Measurements from ENCODE around the gene CHFR. TPM values are rescaled to one million over a fixed set of nuclear protein-coding genes. Genes with fewer than 3 reads are reported as not detected.
A peak's percentile ranks its signal among the peaks of the same experiment; 100 is the strongest.
"Not testable (repeated sequence)": the region's sequence is repeated elsewhere in the genome, so short reads cannot be mapped to it uniquely, and the experiment has no call there.

The CHFR gene
- total RNA-seq, 2 experiments from 2014 or later, result 88.0 to 90.6 TPM

DNA sequence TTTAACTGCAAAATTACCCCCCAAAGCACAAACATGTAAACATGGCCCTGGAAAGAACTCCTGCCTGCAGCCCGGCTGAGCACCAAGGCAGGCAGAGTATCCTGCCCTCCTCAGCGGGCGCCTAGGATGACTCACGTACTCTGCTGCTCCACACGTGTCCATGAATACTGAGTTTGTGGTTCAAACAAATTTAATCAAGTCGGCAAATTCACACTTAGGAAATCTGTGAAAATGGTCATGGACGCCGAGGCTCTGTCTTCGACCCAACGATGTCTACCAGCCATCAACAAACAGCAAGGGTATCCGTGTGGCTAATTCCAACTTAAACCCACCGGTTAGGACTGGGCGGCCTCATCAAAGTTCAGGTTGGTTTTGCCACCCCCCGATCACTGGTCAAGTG, 84.3 kb downstream of the CHFR start:
- DNase-seq, result no peak
- POLR2A ChIA-PET, result no interaction called here
- no peak overlapping the region for H3K4me3 Mint-ChIP-seq

DNA sequence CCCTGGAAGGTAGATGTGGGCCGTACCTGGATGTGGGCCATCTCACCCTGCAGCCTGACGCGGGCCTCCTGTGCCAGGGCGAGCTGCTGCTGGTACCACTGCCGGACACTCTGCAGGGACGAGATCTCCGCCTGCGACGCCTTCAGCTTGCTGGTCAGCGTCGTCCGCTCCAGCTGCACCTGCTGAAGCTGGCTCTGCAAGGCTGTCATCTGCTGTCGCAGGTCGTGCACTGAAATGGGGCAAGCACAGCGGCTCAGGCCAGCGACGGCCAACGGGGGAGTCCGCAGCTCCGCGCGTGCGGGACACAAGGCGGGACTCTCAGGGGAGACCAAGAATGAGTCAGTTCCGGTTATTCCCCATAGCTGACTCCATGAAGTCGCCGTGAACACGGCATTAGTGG, 85.7 kb downstream of the CHFR start:
- peaks cover 59% of the 10 kb centered on the region for H3K36me3 Mint-ChIP-seq (ENCODE audit: low read depth)
- DNase-seq, result no peak
- no peak overlapping the region for H3K4me3 Mint-ChIP-seq
- H3K4me1 Mint-ChIP-seq (ENCODE audit: low read depth), result peaks cover 9% of the 10 kb centered on the region
- ChIA-PET POLR2A (no interaction called here), CTCF (interaction anchor here (1.1 kb wide), 1 partner anchor 33 kb away, joined by 3 read pairs; no protein-coding TSS in a partner anchor)
- H3K9me3 Mint-ChIP-seq (ENCODE audit: insufficient read depth), result no peaks in the 10 kb centered on the region
- no peaks in the 10 kb centered on the region for H3K27me3 Mint-ChIP-seq (ENCODE audit: low read depth)
- ATAC-seq, result no peak
- no peak overlapping the region for H3K27ac Mint-ChIP-seq

More for the DNA sequence above, 84.3 kb downstream of the CHFR start:
- ATAC-seq, result no peak
- no peak overlapping the region for H3K27ac Mint-ChIP-seq
- CTCF ChIA-PET, result no interaction called here
- no peaks in the 10 kb centered on the region for H3K27me3 Mint-ChIP-seq (ENCODE audit: low read depth)
- peaks cover 18% of the 10 kb centered on the region for H3K4me1 Mint-ChIP-seq (ENCODE audit: low read depth)
- H3K36me3 Mint-ChIP-seq (ENCODE audit: low read depth), result peaks cover 60% of the 10 kb centered on the region
- no peaks in the 10 kb centered on the region for H3K9me3 Mint-ChIP-seq (ENCODE audit: insufficient read depth)

DNA sequence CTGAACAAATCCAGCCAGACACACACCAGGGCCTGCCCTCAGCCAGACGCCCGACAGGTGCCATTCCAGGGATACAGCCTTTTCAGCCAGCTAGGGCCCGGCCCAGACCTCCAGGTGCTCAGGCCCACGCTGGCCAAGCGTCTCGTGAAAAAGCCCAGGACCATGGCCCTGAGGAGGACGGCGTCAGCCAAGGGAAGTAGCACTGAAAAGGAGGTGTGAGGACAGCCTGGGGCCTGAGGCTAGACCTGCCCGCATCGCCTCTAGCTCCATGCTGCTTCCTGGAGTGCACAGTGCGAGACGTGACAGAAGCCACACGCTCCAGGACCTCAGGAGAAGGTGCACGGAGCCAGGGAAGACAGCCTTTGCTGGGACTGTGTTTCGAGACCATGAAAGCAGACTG, 88.6 kb downstream of the CHFR start:
- no peaks in the 10 kb centered on the region for H3K27me3 Mint-ChIP-seq (ENCODE audit: low read depth)
- ATAC-seq (no peak), DNase-seq (no peak)
- H3K4me1 Mint-ChIP-seq (ENCODE audit: low read depth), result no peaks in the 10 kb centered on the region
- no peak overlapping the region for H3K4me3 Mint-ChIP-seq
- H3K36me3 Mint-ChIP-seq (ENCODE audit: low read depth), result peaks cover 59% of the 10 kb centered on the region
- POLR2A ChIA-PET, result interaction anchor here (0.6 kb wide), 1 partner anchor 8 kb away, joined by 3 read pairs; no protein-coding TSS in a partner anchor
- no peak overlapping the region for H3K27ac Mint-ChIP-seq
- CTCF ChIA-PET, result no interaction called here
- H3K9me3 Mint-ChIP-seq (ENCODE audit: insufficient read depth), result no peaks in the 10 kb centered on the region

DNA sequence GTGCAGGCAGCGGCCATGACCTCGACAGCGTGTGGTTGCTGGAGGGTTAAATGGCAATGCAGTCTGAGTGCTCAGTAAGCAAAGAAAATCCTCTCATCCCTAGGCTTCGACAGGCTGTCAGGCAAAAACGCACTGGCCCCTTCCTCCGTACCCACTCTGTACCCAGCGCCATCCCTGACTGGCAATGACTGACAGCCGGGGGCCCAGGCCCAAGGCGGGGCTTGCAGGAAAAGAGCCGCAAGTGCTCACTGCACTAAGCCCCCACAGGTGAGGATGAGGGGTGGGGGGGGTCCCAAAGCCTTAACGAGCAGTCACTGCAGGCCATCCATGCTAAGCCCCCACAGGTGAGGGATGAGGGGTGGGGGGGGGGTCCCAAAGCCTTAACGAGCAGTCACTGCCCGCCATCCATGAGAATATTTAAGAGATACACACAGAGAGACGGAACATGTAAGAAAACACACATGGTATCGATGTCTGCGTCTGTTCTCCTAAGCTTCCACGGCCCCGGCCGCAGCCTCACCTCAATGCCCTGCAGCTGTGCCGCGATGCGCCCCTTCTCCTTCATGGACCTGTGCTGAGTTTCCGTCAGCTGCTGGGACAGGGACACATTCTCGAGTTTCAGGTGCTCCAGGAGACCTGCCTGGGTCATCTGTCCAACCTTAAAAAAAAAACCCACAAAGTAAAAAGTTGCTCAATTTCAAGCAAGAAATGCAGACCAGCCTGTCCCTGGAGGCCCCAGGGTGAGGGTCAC, 89.4 kb downstream of the CHFR start:
- ATAC-seq (no peak), DNase-seq (no peak)
- Mint-ChIP-seq H3K4me3 (no peak overlapping the region), H3K36me3 (ENCODE audit: low read depth) (peaks cover 53% of the 10 kb centered on the region), H3K9me3 (ENCODE audit: insufficient read depth) (no peaks in the 10 kb centered on the region), H3K27me3 (ENCODE audit: low read depth) (no peaks in the 10 kb centered on the region), H3K27ac (no peak overlapping the region), H3K4me1 (ENCODE audit: low read depth) (no peaks in the 10 kb centered on the region)
- ChIA-PET POLR2A (no interaction called here), CTCF (no interaction called here)

DNA sequence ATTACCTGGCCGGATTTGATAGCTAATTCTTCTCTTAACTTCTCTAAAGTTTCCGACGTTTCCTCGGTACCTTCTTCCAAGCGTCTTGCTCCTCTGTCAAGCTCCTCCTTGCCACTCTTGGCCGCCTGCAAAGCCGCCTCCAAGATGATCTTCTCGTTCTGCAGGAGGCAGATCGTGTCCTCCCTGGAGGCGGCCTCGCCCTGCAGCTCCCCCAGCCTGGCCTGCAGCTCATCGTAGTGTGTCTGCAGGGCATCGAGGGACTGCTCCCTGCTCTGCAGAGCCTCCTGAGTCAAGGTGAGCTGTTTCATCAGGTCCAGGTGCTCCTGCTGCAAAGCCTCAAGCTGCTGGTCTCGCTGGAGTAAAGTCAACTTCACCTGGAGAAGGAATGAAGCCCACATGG, 91.6 kb downstream of the CHFR start:
- H3K4me3 Mint-ChIP-seq, result no peak overlapping the region
- no peaks in the 10 kb centered on the region for H3K9me3 Mint-ChIP-seq (ENCODE audit: insufficient read depth)
- no peak overlapping the region for H3K27ac Mint-ChIP-seq
- no peak for DNase-seq
- no peaks in the 10 kb centered on the region for H3K4me1 Mint-ChIP-seq (ENCODE audit: low read depth)
- ATAC-seq, result no peak
- H3K36me3 Mint-ChIP-seq (ENCODE audit: low read depth), result peaks cover 54% of the 10 kb centered on the region
- ChIA-PET CTCF (no interaction called here), POLR2A (interaction anchor here (1.1 kb wide), 1 partner anchor 33 kb away, joined by 3 read pairs; no protein-coding TSS in a partner anchor)
- H3K27me3 Mint-ChIP-seq (ENCODE audit: low read depth), result no peaks in the 10 kb centered on the region

DNA sequence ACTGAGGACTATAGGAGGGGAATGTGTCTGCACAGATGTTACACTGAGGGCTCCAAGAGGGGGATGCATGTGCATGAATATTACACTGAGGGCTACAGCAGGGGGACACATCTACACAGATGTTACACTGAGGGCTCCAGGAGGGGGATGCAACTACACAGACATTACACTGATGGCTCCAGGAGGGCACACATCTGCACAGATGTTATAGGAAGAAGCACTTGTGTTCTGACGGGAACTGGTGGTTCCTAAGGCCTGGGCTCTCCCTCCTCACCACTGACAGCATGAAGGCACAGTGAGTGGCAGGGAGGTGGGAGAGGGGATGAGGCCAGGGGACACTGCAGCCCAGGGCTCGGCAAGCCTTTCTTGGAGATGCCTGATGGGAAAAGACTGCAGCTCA, 95.5 kb downstream of the CHFR start:
- CTCF ChIA-PET; H3K4me1 Mint-ChIP-seq (ENCODE audit: low read depth); H3K27me3 Mint-ChIP-seq (ENCODE audit: low read depth); ATAC-seq; DNase-seq; H3K4me3 Mint-ChIP-seq; POLR2A ChIA-PET; H3K27ac Mint-ChIP-seq; H3K9me3 Mint-ChIP-seq (ENCODE audit: insufficient read depth): not testable (repeated sequence)
- H3K36me3 Mint-ChIP-seq (ENCODE audit: low read depth), result peaks cover 68% of the 10 kb centered on the region

DNA sequence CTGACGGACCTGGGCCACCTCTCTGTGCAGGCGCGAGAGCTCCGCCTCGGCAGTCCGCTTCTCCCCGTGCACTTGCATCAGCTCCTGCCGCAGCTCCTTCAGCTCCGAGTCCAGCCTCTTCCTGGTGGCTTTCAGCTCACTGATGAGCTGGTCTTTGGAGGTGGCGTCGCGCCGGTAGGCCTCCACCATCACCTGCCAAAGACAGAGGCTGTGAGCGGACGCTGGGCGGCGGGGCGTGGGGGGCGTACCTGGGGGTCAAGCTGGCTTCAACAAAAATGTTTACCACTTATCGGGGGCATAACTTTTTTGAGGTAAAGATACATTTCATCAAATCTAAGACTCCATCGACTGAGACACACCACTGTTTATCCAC, 98.3 kb downstream of the CHFR start:
- ATAC-seq, result no peak
- Mint-ChIP-seq H3K4me3 (no peak overlapping the region), H3K4me1 (ENCODE audit: low read depth) (peaks cover 3% of the 10 kb centered on the region), H3K9me3 (ENCODE audit: insufficient read depth) (no peaks in the 10 kb centered on the region), H3K27me3 (ENCODE audit: low read depth) (no peaks in the 10 kb centered on the region), H3K27ac (no peak overlapping the region), H3K36me3 (ENCODE audit: low read depth) (peaks cover 69% of the 10 kb centered on the region)
- DNase-seq, result no peak
- ChIA-PET POLR2A (interaction anchor here (0.5 kb wide), 1 partner anchor 62 kb away, joined by 3 read pairs; no protein-coding TSS in a partner anchor), CTCF (no interaction called here)

DNA sequence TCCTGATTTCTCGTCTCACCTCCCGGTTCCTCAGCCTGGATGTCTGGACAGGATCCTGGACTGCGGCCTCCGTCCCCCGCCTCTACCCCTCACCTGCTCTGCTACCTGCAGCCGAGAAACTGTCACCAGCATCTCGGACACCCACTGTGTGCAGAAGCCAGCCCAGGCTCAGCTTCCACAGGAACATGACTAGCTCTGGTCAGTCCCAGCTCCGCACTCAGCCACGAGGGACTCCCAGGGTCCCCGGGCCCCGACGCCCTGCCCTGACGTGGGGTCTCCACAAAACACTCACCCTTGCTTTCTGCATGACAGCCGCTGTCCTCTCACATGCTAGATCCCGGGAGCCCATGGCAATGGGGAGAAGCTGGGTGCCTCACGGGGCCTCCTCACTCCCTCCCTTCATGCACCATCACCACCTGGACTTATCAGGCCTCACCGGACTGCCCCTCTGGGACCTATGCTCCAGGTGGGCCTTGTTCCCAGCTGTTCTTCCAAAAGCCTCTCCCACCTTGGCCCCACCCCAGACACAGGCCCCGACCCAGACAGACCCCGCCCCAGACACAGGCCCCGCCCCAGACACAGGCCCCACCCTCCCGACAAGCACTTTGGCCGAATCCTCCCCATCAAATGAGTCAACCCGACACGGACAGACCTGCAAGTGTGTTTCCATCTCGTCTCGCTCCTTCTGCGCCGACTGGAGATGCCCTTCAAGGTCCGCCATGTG, 98.9 kb downstream of the CHFR start:
- H3K9me3 Mint-ChIP-seq (ENCODE audit: insufficient read depth), result no peaks in the 10 kb centered on the region
- no peak overlapping the region for H3K4me3 Mint-ChIP-seq
- H3K4me1 Mint-ChIP-seq (ENCODE audit: low read depth), result peaks cover 3% of the 10 kb centered on the region
- no peaks in the 10 kb centered on the region for H3K27me3 Mint-ChIP-seq (ENCODE audit: low read depth)
- ATAC-seq (no peak), DNase-seq (no peak)
- CTCF ChIA-PET, result no interaction called here
- POLR2A ChIA-PET, result interaction anchor here (0.5 kb wide), 1 partner anchor 63 kb away, joined by 3 read pairs; no protein-coding TSS in a partner anchor
- H3K27ac Mint-ChIP-seq, result no peak overlapping the region
- H3K36me3 Mint-ChIP-seq (ENCODE audit: low read depth), result peaks cover 65% of the 10 kb centered on the region

DNA sequence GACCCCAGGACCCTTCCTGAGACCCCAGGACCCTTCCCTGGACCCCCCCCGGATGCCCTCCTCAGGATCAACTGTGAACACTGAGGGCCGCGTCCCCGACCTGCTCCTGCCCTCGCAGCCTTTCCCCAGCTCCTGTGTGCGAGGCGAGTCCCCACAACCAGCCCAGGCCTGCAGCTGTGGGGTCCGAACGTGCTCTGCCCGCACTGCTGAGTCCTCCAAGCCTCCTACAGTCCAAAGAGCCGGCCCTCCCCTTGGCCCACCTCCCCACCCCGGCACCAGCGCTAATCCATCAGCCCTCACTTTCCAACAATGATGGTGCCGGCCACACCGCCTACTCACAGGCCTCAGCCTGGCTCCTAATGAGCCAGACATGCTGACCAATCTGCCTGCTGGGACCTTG, 99.5 kb downstream of the CHFR start:
- peaks cover 3% of the 10 kb centered on the region for H3K4me1 Mint-ChIP-seq (ENCODE audit: low read depth)
- peaks cover 69% of the 10 kb centered on the region for H3K36me3 Mint-ChIP-seq (ENCODE audit: low read depth)
- no peak overlapping the region for H3K4me3 Mint-ChIP-seq
- CTCF ChIA-PET, result no interaction called here
- no peak overlapping the region for H3K27ac Mint-ChIP-seq
- H3K27me3 Mint-ChIP-seq (ENCODE audit: low read depth), result no peaks in the 10 kb centered on the region
- no peaks in the 10 kb centered on the region for H3K9me3 Mint-ChIP-seq (ENCODE audit: insufficient read depth)
- POLR2A ChIA-PET, result no interaction called here
- DNase-seq (no peak), ATAC-seq (peak; percentile 21)

DNA sequence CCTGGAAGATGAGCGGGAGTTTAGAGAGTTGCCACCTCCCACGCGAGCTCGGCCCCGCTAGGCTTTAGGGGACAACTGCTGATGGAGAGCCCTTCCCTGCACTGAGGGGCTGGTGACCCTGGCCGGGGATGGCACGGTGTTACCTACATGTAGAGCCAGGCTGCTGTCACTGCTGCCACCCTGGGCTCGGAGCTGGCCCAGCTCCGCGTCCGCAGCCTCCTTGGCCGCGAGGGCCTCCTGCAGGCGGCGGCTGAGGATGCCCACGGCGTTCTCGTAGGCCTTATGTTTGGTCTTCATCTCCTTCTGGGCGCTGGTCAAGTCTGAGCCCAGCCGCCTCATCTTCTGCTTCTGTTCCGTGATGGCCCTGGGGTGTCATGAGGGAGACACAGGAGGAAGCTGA, 101.2 kb downstream of the CHFR start:
- Mint-ChIP-seq H3K9me3 (ENCODE audit: insufficient read depth) (no peaks in the 10 kb centered on the region), H3K27ac (no peak overlapping the region), H3K36me3 (ENCODE audit: low read depth) (peaks cover 70% of the 10 kb centered on the region), H3K4me1 (ENCODE audit: low read depth) (peaks cover 3% of the 10 kb centered on the region), H3K27me3 (ENCODE audit: low read depth) (no peaks in the 10 kb centered on the region), H3K4me3 (no peak overlapping the region)
- DNase-seq (no peak), ATAC-seq (no peak)
- CTCF ChIA-PET, result no interaction called here
- POLR2A ChIA-PET, result no interaction called here

DNA sequence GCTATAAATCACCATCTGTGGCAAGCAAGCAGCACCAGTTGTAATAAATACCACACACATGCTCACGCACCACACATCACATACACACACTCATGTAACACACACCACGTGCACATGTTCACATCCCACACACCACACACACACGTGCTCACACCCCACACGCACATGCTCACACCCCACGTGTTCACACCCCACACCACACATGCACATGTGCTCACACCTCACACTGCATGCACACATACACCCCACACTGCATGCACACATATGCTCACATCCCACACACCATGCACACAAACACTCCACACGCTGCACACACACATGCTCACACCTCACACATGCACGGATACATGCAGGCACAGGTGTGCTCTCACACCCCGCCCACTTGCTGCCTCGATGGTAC, 102.8 kb downstream of the CHFR start:
- POLR2A ChIA-PET, result no interaction called here

DNA sequence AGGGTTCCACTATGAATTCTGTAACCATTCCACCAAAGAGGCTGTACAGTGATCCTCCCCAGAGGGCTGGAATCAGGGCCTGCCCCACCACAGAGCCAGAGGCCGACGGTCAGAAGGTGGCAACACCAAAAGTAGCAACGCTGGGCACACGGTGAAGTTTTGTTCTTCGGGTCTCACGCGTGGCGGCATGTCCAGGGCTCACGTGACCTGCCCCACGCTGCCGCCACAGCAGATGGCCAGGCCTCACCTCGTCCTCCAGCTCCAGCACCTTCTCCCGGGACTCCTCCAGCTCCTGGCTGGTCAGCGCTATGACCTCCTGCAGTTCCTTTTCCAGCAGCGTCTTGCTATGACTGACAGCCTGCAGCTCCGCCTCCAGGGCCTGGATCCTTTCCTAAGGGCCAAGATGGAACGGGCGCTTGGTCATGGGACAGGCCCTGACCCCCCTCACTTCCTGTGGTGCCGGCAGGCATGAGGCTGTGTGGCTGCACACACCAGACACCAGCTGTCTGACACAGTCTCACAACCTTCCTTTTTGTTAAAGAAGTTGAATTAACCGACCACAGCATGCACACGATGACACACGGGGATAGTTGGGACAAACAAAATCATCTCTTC, 103.4 kb downstream of the CHFR start:
- CTCF ChIA-PET, result no interaction called here
- Mint-ChIP-seq H3K36me3 (ENCODE audit: low read depth) (peaks cover 70% of the 10 kb centered on the region), H3K27ac (no peak overlapping the region), H3K27me3 (ENCODE audit: low read depth) (no peaks in the 10 kb centered on the region), H3K4me3 (no peak overlapping the region), H3K9me3 (ENCODE audit: insufficient read depth) (no peaks in the 10 kb centered on the region), H3K4me1 (ENCODE audit: low read depth) (peaks cover 3% of the 10 kb centered on the region)
- DNase-seq (no peak), ATAC-seq (no peak)
- POLR2A ChIA-PET, result interaction anchor here (0.9 kb wide), 1 partner anchor 39 kb away, joined by 3 read pairs; no protein-coding TSS in a partner anchor

More for the DNA sequence above, 102.8 kb downstream of the CHFR start:
- H3K4me3 Mint-ChIP-seq, result no peak overlapping the region
- H3K27ac Mint-ChIP-seq, result peak overlapping the region; percentile 48
- peaks cover 70% of the 10 kb centered on the region for H3K36me3 Mint-ChIP-seq (ENCODE audit: low read depth)
- peaks cover 3% of the 10 kb centered on the region for H3K4me1 Mint-ChIP-seq (ENCODE audit: low read depth)
- no peaks in the 10 kb centered on the region for H3K9me3 Mint-ChIP-seq (ENCODE audit: insufficient read depth)
- no peak for DNase-seq
- no peaks in the 10 kb centered on the region for H3K27me3 Mint-ChIP-seq (ENCODE audit: low read depth)
- CTCF ChIA-PET, result no interaction called here
- ATAC-seq, result no peak

Measured in activated CD8-positive, alpha-beta T cell treated with anti-CD3 and anti-CD28 coated beads, Interleukin-2, amount 10 ng/mL, durations not matched to agents 7 days and 5 days (primary cell).